Measurements from ENCODE around the gene CDK6. TPM values are rescaled to one million over a fixed set of nuclear protein-coding genes. Genes with fewer than 3 reads are reported as not detected.

CDK6 gene
- total and polyA plus RNA-seq, 10 of the 15 experiments (the other 5 are each of a cell fraction or from before 2014, with no cell fraction given) = 8.0 to 118 (median 45.8) TPM

GRCh38 chr7:92729751-92730150 lies 106.6 kb downstream of the CDK6 start:
- ATAC-seq (no peak), DNase-seq (ENCODE audit: low read depth, low spot score) (no peak), FAIRE-seq (no peak)
- Histone ChIP-seq H3K4me1 (ENCODE audit: control insufficient read depth, insufficient read depth, low read length) (peaks cover 14% of the 10 kb centered on the region), H4K20me1 (ENCODE audit: control insufficient read depth, insufficient read depth) (no peaks in the 10 kb centered on the region), H3K4me3 (no peak overlapping the region), H3K9ac (ENCODE audit: control insufficient read depth, insufficient read depth, low read length) (no peak overlapping the region), H3K9me3 (replicated peaks; ENCODE audit: control insufficient read depth, insufficient read depth, low read length) (no peaks in the 10 kb centered on the region), H3K79me2 (ENCODE audit: control insufficient read depth, insufficient read depth, low read length) (peaks cover 20% of the 10 kb centered on the region), H2AFZ (ENCODE audit: control insufficient read depth, low read depth, low read length) (no peak overlapping the region), H3K4me2 (ENCODE audit: control insufficient read depth, insufficient read depth) (no peak overlapping the region), H3K36me3 (ENCODE audit: control insufficient read depth in 2 of 2, insufficient read depth in 2 of 2, low read length in 1 of 2) (peaks cover 4 to 8% of the 10 kb centered on the region in 2 experiments), H3K27ac (ENCODE audit: control insufficient read depth, insufficient read depth) (no peak overlapping the region), H3K27me3 (replicated peaks in 1 of 2; ENCODE audit: control insufficient read depth in 2 of 2, insufficient read depth in 2 of 2, low read length in 1 of 2) (no peaks in the 10 kb centered on the region)
- in situ Hi-C loops (cut with MboI) = no loop called here
- POLR2A ChIA-PET = no interaction called here
- SMC1A ChIA-PET (ENCODE audit: uncharacterized antibody, unreplicated experiment) = interaction anchor here (1.1 to 1.9 kb wide), 3 partner anchors 8 to 80 kb away, joined by 3 to 5 read pairs (median 4); no protein-coding TSS in a partner anchor
- BruUV-seq (replicated peaks) = no TSS peak
- CTCF ChIA-PET = interaction anchor here (0.9 to 1.0 kb wide), 2 partner anchors 12 to 31 kb away, joined by 3 read pairs; no protein-coding TSS in a partner anchor
- no peak for TF ChIP-seq MYB (IDR thresholded peaks at IDR 0.05; ENCODE audit: borderline replicate concordance, low read depth, low read length)
- TF ChIP-seq CEBPB (IDR thresholded peaks at IDR 0.05; ENCODE audit: borderline replicate concordance in 1 of 2, low read depth in 2 of 2, low read length in 2 of 2) = no peak
- no peak for TF ChIP-seq LARP7 (IDR thresholded peaks at IDR 0.05)
- no peak for TF ChIP-seq EED (IDR thresholded peaks at IDR 0.05; ENCODE audit: low read depth)
- TF ChIP-seq ZSCAN29 (IDR thresholded peaks at IDR 0.05) = no peak
- no peak for TF ChIP-seq SIX5 (IDR thresholded peaks at IDR 0.05; ENCODE audit: low read depth, low read length, severe bottlenecking)
- TF ChIP-seq NR2C2 (IDR thresholded peaks at IDR 0.05; ENCODE audit: borderline replicate concordance, control insufficient read depth, insufficient read length, low read depth) = no peak
- no peak for TF ChIP-seq TARDBP (IDR thresholded peaks at IDR 0.05; ENCODE audit: borderline replicate concordance)
- TF ChIP-seq MLLT1 (IDR thresholded peaks at IDR 0.05) = no peak
- no peak for TF ChIP-seq ZNF274 (IDR thresholded peaks at IDR 0.05; ENCODE audit: insufficient read depth, insufficient read length)
- TF ChIP-seq ZNF24 (IDR thresholded peaks at IDR 0.05) = no peak
- TF ChIP-seq NFYA (IDR thresholded peaks at IDR 0.05; ENCODE audit: borderline replicate concordance, low read depth, low read length) = no peak
- no peak for TF ChIP-seq ZZZ3 (IDR thresholded peaks at IDR 0.05; ENCODE audit: control insufficient read depth, insufficient read length, low read depth)
- TF ChIP-seq MEF2B (IDR thresholded peaks at IDR 0.05; ENCODE audit: partially characterized antibody, poor library complexity, severe bottlenecking) = no peak
- no peak for TF ChIP-seq ZNF207 (IDR thresholded peaks at IDR 0.05; ENCODE audit: borderline replicate concordance)
- TF ChIP-seq SMC3 (IDR thresholded peaks at IDR 0.05; ENCODE audit: borderline replicate concordance, low read length) = no peak
- TF ChIP-seq NFXL1 (IDR thresholded peaks at IDR 0.05; ENCODE audit: borderline replicate concordance) = no peak
- intact Hi-C loops (cut with micrococcal nuclease; ENCODE audit: unreplicated experiment) = no loop called here
- WGBS (ENCODE audit: insufficient coverage, insufficient replicate concordance, low lambda C conversion rate, missing lambda C conversion rate) = 95% methylated on average over 2 of the region's 2 CpGs
- RAD21 ChIA-PET (ENCODE audit: unreplicated experiment) = interaction anchor here (0.7 kb wide), 1 partner anchor 88 kb away, joined by 3 read pairs; no protein-coding TSS in a partner anchor

All from GM12878 (cell line).